Transverse colon (tissue), 4 donors: Measurements from ENCODE around the gene RALGPS1. TPM values are rescaled to one million over a fixed set of nuclear protein-coding genes. Genes with fewer than 3 reads are reported as not detected.
A peak's percentile ranks its signal among the peaks of the same experiment; 100 is the strongest.

Experiments used
- DNase-seq: peaks from one replicate; pipeline ENCODE4 v3.0.0-alpha.2; 2019
- H3K27ac ChIP-seq, 4 donors: fragments of 200-600 bp; sonication (generic); 2 replicates each; pipeline ENCODE4 v1.5.1; 2016 to 2018; ENCODE audit warnings: inconsistent platforms in 4 of 4
- H3K27me3 ChIP-seq: fragments of 200-600 bp; sonication (generic); 2 replicates; pipeline ENCODE4 v1.5.1; 2017; ENCODE audit warnings: inconsistent platforms
- H3K36me3 ChIP-seq, 4 donors: fragments of 200-600 bp; sonication (generic); 2 replicates each; pipeline ENCODE4 v1.5.1; 2017 to 2019; ENCODE audit warnings: inconsistent platforms in 4 of 4
- H3K4me1 ChIP-seq, 4 donors: fragments of 200-600 bp; sonication (generic); 2 replicates each; pipeline ENCODE4 v1.5.1; 2017 to 2020; ENCODE audit warnings: inconsistent platforms in 4 of 4
- H3K4me3 ChIP-seq, 4 donors: fragments of 200-600 bp; sonication (generic); 1 replicate in 1 of 4; 2 replicates in 3 of 4; pipeline versions ENCODE4 v1.5.1 to v1.6.1; 2017 to 2019; ENCODE audit warnings: inconsistent platforms in 4 of 4
- H3K9me3 ChIP-seq, 2 donors: fragments of 200-600 bp; sonication (generic); 2 replicates each; pipeline ENCODE4 v1.5.1; 2017 to 2019; ENCODE audit warnings: inconsistent platforms in 2 of 2
- EP300 ChIP-seq: sonication (generic); formaldehyde crosslinking; IDR thresholded peaks from one replicate; pipeline ENCODE4 v1.6.1; 2017; ENCODE audit warnings: antibody characterized with exemption, low read depth
- POLR2A ChIP-seq: fragments of 450-650 bp; IDR thresholded peaks from one replicate; pipeline ENCODE4 v1.6.1; 2016; ENCODE audit warnings: antibody characterized with exemption, mild to moderate bottlenecking, moderate library complexity
- POLR2AphosphoS5 ChIP-seq, 3 donors: sonication (generic); formaldehyde crosslinking; IDR thresholded peaks; one replicate each; pipeline ENCODE4 v1.6.1; 2016; ENCODE audit warnings: antibody characterized with exemption in 3 of 3
- WGBS, 2 donors: methylation state at CpG; one replicate each; pipeline ENCODE4 v1.1.5; 2018; ENCODE audit warnings: low coverage in 1 of 2; 5-methylcytosine and 5-hydroxymethylcytosine counted together
- in situ Hi-C, 4 donors: fragments of 200-750 bp; cut with MboI; loops; one replicate each; pipeline versions ENCODE4 v1.15.0 to v1.15.1; 2017; ENCODE audit warnings: low sequenced_read_pairs in 3 of 4, low pct_ligation_motif_present in 1 of 4, low pct_unique_long_range_greater_than_20kb in 1 of 4
- intact Hi-C: fragments of 100-400 bp; cut with DNase I; formaldehyde crosslinking; loops from one replicate; pipeline ENCODE4 v1.15.1; 2023; ENCODE audit warnings: low total_unique reads
- total RNA-seq, 4 donors: library from RNA; depleted of rRNA; stranded (reverse); fragments of >200 nt; gene quantifications; one replicate each; pipeline ENCODE4 v1.1.0, GENCODE V29; 2016
- TF ChIP-seq, protein P1 (sequence below), 5 experiments: fragments of 200-600 bp in 3 of 5; fragments of 450-650 bp in 2 of 5; sonication (generic) in 3 of 5; IDR thresholded peaks; 1 replicate in 2 of 5; 2 replicates in 3 of 5; pipeline ENCODE4 v1.5.1; 2016 to 2017; ENCODE audit warnings: antibody characterized with exemption in 5 of 5, inconsistent platforms in 3 of 5, mild to moderate bottlenecking in 2 of 5, moderate library complexity in 1 of 5

RALGPS1 gene
- total RNA-seq, 4 donors from 2014 or later, result 46.0 to 119 (median 87.6) TPM

DNA sequence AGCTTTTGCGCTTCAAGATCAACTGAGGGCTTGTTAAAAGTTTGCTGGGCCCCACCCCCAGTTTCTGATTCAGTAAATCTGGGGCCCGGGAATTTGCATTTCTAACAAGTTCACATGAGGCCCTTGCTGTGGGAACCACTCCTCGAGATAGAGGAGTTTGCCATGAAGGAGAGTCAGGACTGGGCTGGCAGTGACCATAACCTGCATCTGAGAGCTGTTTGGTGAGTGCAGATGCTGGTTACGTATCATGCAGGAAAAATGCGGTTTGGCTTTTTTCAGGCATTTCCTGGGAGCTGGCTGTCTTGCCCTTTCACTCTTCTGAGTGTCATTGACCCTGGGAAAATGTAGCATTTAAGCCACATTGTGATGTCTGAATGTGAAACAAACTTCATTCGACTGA, 217.3 kb downstream of the RALGPS1 start:
- Histone ChIP-seq H3K27ac (peak overlapping the region; percentile 80 to 85 (median 82)), H3K4me1 (peaks cover 7 to 43% (median 18%) of the 10 kb centered on the region in 4 donors), H3K36me3 (no peaks in the 10 kb centered on the region), H3K4me3 (no peak overlapping the region), H3K27me3 (no peaks in the 10 kb centered on the region), H3K9me3 (no peaks in the 10 kb centered on the region)
- DNase-seq, result no peak
- in situ Hi-C loops (no loop called here), intact Hi-C loops (loop anchor here (5.0 kb wide), 1 partner anchor 55 kb away; no protein-coding TSS in a partner anchor)
- WGBS, 2 donors, result 77 to 88% methylated on average over 2 to 6 of the region's 6 CpGs
- TF ChIP-seq POLR2AphosphoS5 (IDR thresholded peaks at IDR 0.05) (no peak), EP300 (no peak), POLR2A (no peak)
- TF ChIP-seq, protein P1, sequence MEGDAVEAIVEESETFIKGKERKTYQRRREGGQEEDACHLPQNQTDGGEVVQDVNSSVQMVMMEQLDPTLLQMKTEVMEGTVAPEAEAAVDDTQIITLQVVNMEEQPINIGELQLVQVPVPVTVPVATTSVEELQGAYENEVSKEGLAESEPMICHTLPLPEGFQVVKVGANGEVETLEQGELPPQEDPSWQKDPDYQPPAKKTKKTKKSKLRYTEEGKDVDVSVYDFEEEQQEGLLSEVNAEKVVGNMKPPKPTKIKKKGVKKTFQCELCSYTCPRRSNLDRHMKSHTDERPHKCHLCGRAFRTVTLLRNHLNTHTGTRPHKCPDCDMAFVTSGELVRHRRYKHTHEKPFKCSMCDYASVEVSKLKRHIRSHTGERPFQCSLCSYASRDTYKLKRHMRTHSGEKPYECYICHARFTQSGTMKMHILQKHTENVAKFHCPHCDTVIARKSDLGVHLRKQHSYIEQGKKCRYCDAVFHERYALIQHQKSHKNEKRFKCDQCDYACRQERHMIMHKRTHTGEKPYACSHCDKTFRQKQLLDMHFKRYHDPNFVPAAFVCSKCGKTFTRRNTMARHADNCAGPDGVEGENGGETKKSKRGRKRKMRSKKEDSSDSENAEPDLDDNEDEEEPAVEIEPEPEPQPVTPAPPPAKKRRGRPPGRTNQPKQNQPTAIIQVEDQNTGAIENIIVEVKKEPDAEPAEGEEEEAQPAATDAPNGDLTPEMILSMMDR (IDR thresholded peaks at IDR 0.05), result no peak

DNA sequence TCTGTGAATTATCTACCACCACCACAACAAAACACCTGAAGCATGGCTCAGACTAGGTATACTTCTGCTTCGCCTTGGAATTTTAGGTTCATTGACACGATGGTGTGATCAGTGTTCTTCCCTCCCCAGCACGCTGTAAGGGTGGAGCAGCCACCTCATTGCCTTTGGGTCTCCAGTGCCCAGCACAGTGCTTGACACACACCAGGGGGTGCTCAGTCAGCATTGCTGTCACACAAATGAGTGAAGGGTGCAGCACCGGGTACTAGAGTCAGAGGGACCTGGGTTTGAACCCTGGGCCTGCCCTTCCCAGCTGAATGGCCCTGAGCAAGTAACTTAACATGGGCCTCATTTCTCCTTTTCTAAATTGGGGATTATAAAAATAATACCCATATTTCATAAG, 217.8 kb downstream of the RALGPS1 start:
- peak overlapping the region; percentile 80 to 85 (median 82) for H3K27ac ChIP-seq
- no peaks in the 10 kb centered on the region for H3K9me3 ChIP-seq
- TF ChIP-seq EP300 (no peak), POLR2AphosphoS5 (IDR thresholded peaks at IDR 0.05) (no peak), POLR2A (no peak)
- TF ChIP-seq, protein P1 (IDR thresholded peaks at IDR 0.05), result no peak
- DNase-seq, result no peak
- no peaks in the 10 kb centered on the region for H3K36me3 ChIP-seq
- no peak overlapping the region for H3K4me3 ChIP-seq
- intact Hi-C loops, result loop anchor here (5.0 kb wide), 1 partner anchor 55 kb away; no protein-coding TSS in a partner anchor
- 90% methylated on average over 4 of the region's 4 CpGs; no CpG with 5 or more reads in 1 of the 2 donors for WGBS, 2 donors
- H3K27me3 ChIP-seq, result no peaks in the 10 kb centered on the region
- H3K4me1 ChIP-seq, result peaks cover 7 to 42% (median 16%) of the 10 kb centered on the region in 4 donors
- in situ Hi-C loops, result no loop called here

DNA sequence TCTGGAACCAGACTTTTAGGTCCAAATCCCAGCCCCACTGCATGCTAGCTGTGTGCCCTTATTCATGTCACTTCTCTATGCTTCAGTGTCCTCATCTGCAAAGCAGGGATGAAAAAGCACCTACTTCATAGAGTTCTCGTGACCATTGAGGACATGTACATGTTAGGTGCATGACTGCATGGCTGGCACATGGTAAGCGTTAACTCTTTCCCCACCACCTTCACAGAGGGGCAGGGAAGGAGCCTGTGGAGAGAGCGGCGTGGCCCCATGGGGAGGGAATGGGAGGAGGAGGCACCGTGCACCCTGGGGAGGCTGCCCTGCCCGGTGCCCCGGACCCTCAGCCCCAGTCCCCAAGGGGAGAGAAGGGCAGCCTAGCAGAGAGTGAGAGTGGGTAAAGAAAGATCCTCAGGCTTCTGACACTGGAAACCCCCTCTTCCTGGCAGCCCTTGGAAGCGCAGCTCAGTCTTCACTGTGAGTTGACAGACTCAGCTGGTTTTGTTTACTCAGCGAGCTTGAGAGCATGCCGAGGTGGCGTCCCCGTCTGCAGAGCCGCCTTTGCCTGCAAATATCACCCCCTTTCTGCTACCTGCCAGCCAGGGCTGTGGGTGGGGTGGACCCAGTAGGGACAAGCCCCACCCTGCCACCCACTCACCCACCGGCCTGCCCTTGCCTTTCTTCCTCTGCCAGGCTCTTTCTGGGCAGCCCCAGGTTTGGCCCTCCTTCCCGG, 218.5 kb downstream of the RALGPS1 start:
- H3K9me3 ChIP-seq, result no peaks in the 10 kb centered on the region
- H3K36me3 ChIP-seq, result no peaks in the 10 kb centered on the region
- H3K4me1 ChIP-seq, result peaks cover 7 to 42% (median 16%) of the 10 kb centered on the region in 4 donors
- TF ChIP-seq POLR2A (no peak), POLR2AphosphoS5 (IDR thresholded peaks at IDR 0.05) (peak in 1 of 3 donors; percentile 22)
- peak overlapping the region; percentile 80 to 85 (median 82) for H3K27ac ChIP-seq
- WGBS, 2 donors, result 74% methylated on average over 15 of the region's 15 CpGs; no CpG with 5 or more reads in 1 of the 2 donors
- no peaks in the 10 kb centered on the region for H3K27me3 ChIP-seq
- in situ Hi-C loops, result no loop called here
- intact Hi-C loops, result loop anchor here (5.0 kb wide), 1 partner anchor 54 kb away; no protein-coding TSS in a partner anchor
- no peak overlapping the region for H3K4me3 ChIP-seq
- no peak for DNase-seq

DNA sequence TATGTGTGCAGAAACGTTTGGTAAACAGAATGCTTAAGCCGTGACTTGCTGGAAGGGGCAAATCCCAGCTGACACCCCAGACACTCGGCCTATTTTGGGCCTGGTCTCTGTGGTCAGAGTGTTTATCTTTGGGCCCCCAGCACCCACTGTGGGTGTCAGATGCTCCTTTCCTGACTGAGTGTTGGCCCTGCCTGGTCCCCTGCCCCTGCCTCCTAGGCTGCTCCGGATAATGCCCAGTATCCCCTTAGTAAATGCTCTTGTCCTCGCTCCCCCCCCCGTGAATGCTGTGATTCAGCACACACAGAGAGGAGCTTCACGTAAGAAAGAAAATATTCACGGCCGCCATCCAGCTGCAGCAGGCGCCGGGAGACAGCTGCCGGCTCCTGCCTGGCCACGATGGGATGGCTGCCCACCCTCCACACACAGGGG, 219.2 kb downstream of the RALGPS1 start:
- H3K9me3 ChIP-seq, result no peaks in the 10 kb centered on the region
- intact Hi-C loops, result loop anchor here (5.0 kb wide), 1 partner anchor 54 kb away; no protein-coding TSS in a partner anchor
- 65 to 67% methylated on average over 5 to 13 of the region's 13 CpGs for WGBS, 2 donors
- DNase-seq, result peak; percentile 48
- no peaks in the 10 kb centered on the region for H3K27me3 ChIP-seq
- peaks cover 7 to 42% (median 16%) of the 10 kb centered on the region in 4 donors for H3K4me1 ChIP-seq
- in situ Hi-C loops, result no loop called here
- H3K36me3 ChIP-seq, result no peaks in the 10 kb centered on the region
- H3K4me3 ChIP-seq, result no peak overlapping the region
- H3K27ac ChIP-seq, result peak overlapping the region; percentile 80 to 85 (median 82)
- TF ChIP-seq POLR2AphosphoS5 (IDR thresholded peaks at IDR 0.05) (peak in 2 of 3 donors; percentile 17 to 25), EP300 (no peak)
- TF ChIP-seq, protein P1 (IDR thresholded peaks at IDR 0.05), result no peak
